ENCODE data around the gene KYAT1.

DNA sequence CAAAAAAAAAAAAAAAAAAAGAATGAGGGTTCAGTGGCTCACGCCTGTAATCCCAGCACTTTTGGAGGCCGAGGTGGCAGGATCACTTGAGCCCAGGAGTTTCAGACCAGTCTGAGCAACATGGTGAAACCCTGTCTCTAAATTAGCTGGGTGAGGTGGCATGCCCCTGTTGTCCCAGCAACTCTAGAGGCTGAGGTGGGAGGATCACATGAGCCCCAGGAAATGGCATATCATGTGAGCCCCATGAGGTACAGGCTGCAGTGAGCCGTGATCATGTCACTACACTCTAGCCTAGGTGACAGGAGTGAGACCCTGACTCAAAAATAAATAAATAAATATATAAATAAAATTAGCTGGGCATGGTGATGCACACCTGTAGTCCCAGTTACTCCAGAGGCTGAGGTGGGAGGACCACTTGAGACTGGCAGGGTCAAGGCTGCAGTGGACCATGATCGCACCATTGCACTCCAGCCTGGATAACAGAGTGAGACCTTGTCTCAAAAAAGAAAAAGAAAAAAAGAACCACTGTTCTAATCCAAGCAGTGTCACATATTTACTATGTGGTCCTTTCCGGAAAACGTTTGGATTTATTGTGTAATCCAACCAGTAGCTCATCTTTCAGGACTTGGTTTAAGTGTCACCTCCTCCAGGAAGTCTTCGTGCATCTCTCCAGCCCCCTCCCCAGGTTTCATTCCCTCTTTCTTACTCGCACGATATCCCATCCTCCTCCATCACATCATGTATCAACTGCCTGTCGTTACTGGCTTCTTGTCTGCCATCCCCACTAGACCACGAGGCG is 39.9 kb downstream of the KYAT1 start:
- TF ChIP-seq, protein P1, sequence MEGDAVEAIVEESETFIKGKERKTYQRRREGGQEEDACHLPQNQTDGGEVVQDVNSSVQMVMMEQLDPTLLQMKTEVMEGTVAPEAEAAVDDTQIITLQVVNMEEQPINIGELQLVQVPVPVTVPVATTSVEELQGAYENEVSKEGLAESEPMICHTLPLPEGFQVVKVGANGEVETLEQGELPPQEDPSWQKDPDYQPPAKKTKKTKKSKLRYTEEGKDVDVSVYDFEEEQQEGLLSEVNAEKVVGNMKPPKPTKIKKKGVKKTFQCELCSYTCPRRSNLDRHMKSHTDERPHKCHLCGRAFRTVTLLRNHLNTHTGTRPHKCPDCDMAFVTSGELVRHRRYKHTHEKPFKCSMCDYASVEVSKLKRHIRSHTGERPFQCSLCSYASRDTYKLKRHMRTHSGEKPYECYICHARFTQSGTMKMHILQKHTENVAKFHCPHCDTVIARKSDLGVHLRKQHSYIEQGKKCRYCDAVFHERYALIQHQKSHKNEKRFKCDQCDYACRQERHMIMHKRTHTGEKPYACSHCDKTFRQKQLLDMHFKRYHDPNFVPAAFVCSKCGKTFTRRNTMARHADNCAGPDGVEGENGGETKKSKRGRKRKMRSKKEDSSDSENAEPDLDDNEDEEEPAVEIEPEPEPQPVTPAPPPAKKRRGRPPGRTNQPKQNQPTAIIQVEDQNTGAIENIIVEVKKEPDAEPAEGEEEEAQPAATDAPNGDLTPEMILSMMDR (IDR thresholded peaks at IDR 0.05; ENCODE audit: low read length): no peak
- TF ChIP-seq EZH2 (IDR thresholded peaks at IDR 0.05; ENCODE audit: borderline replicate concordance, low read length): no peak
